NCI-H128 (cell line): ENCODE results near the gene CCDC59.

Source experiments
- DNase-seq: peaks from one replicate; lab custom pipeline; 2025; ENCODE audit not compliant: unreplicated experiment; lab: John Stamatoyannopoulos, UW

CCDC59 gene

DNA sequence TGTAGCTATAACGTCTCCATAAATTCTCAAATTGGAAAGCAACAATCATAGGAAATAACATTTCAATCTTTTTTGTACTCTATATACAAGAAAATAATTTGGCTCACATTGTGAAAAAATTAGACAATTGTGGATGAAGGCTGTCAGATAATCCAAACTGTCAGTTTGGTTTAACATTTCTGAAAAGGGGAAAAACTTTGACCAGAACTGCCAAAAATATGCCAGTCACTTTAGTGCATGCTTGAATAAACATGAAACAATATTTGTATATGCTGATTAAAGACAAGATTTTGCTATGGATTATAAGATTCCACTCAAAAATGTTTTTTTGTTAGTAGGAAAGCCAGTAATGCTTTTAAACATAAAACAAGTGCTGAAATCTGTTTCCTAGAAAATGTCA, 38.9 kb downstream of the CCDC59 start:
- DNase-seq: no peak

DNA sequence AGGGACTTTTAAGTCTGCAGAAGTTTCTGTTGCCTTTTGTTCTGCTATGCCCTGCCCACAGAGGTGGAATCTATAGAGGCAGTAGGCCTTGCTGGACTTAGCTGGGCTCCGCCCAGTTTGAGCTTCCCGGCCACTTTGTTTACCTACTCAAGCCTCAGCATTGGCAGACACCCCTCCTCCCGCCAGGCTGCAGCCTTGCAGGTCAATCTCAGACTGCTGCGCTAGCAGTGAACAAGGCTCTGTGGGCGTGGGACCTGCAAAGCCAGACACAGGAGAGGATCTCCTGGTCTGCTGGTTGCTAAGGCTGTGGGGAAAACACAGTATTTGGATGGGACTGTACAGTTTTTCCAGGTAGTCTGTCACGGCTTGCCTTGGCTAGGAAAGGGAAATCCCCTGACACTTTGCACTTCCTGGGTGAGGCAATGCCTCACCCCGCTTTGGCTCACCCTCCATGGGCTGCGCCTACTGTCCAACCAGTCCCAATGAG, 43.7 kb downstream of the CCDC59 start:
- DNase-seq: no peak
